Lower leg skin (tissue), 4 donors: Measurements from ENCODE around the gene GRID2. TPM values are rescaled to one million over a fixed set of nuclear protein-coding genes. Genes with fewer than 3 reads are reported as not detected.

Experiments
- DNase-seq, 2 donors: peaks; one replicate each; pipeline ENCODE4 v3.0.0-alpha.2; 2019; ENCODE audit warnings: low spot score in 2 of 2
- H3K4me3 ChIP-seq: fragments of 200-600 bp; sonication (generic); 2 replicates; pipeline ENCODE4 v1.5.1; 2017; ENCODE audit warnings: mild to moderate bottlenecking, low read depth; ENCODE audit not compliant: poor library complexity, severe bottlenecking
- CTCF ChIP-seq, 3 donors: fragments of 450-650 bp; IDR thresholded peaks; one replicate each; pipeline ENCODE4 v1.5.1; 2016; ENCODE audit warnings: antibody characterized with exemption in 3 of 3, mild to moderate bottlenecking in 3 of 3, moderate library complexity in 2 of 3
- POLR2A ChIP-seq, 2 donors: fragments of 450-650 bp; IDR thresholded peaks; one replicate each; pipeline ENCODE4 v1.6.1; 2016 to 2017; ENCODE audit warnings: antibody characterized with exemption in 2 of 2, mild to moderate bottlenecking in 1 of 2, moderate library complexity in 1 of 2
- WGBS, 2 donors: methylation state at CpG; one replicate each; pipeline ENCODE4 v1.1.5; 2018; 5-methylcytosine and 5-hydroxymethylcytosine counted together
- intact Hi-C: fragments of 100-400 bp; cut with DNase I; formaldehyde crosslinking; loops from one replicate; pipeline ENCODE4 v1.15.0; 2023; ENCODE audit warnings: low total_unique reads
- total RNA-seq, 4 donors: library from RNA; depleted of rRNA; stranded (reverse); fragments of >200 nt; gene quantifications; one replicate each; pipeline ENCODE4 v1.1.0, GENCODE V29; 2016

The GRID2 gene
- total RNA-seq, 4 donors from 2014 or later = not detected

DNA sequence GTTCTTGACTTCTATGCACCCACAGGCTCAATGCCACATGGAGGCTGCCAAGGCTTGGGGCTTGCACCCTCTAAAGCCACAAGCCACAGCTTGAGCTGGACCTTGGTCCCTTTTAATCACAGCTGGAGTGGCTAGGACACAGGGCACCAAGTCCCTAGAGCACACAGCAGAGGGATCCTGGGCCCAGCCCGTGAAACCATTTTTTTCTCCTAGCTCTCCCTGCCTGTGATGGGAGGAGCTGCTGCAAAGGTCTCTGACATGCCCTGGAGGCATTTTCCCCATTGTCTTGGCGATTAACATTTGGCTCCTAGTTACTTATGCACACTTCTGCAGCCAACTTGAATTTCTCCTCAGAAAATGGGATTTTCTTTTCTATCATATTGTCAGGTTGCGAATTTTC, 410.9 kb downstream of the GRID2 start:
- intact Hi-C loops = no loop called here
- 70 to 80% methylated on average over 3 of the region's 3 CpGs for WGBS, 2 donors
- no peak for DNase-seq
- TF ChIP-seq POLR2A (IDR thresholded peaks at IDR 0.05) (no peak), CTCF (IDR thresholded peaks at IDR 0.05) (no peak)
- H3K4me3 ChIP-seq = no peak overlapping the region

GRCh38 chr4:92733231-92733630, 429.5 kb downstream of the GRID2 start:
- 65 to 81% methylated on average over 1 of the region's 1 CpG for WGBS, 2 donors
- H3K4me3 ChIP-seq = no peak overlapping the region
- no peak for TF ChIP-seq CTCF (IDR thresholded peaks at IDR 0.05)
- no peak for TF ChIP-seq POLR2A (IDR thresholded peaks at IDR 0.05)
- no peak for DNase-seq
- intact Hi-C loops = no loop called here

DNA sequence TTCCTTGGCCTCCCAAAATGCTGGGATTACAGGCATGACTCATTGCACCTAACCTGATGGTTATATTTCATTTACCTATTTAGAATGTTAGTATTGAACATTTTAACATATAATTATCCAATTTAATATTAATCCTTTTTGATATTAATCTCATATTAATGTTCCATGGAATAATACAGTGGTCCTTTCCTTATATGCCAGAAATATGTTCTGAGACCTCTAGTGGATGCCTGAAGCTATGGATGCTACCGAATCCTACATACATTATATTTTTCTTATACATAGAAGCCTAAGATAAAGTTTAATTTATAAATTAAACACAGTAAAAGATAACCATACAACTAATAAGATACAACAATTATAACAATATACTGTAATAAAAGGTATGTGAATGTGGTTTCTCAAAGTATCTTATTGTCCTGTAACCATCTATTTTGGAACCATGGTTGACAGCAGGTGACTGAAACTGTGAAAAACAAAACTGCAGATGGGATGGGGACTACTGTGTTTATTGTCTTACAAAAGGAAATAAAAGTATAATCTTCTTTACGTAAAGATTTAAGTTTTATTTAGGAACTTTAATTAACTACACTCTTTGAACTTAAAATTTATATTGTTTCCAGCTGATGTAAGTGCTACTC, 431.4 kb downstream of the GRID2 start:
- no peak for DNase-seq
- WGBS, 2 donors = 82 to 83% methylated on average over 2 of the region's 2 CpGs
- TF ChIP-seq CTCF (IDR thresholded peaks at IDR 0.05) (no peak), POLR2A (IDR thresholded peaks at IDR 0.05) (no peak)
- no peak overlapping the region for H3K4me3 ChIP-seq
- intact Hi-C loops = no loop called here

GRCh38 chr4:92760433-92760832, 456.7 kb downstream of the GRID2 start:
- no peak for DNase-seq
- H3K4me3 ChIP-seq = no peak overlapping the region
- intact Hi-C loops = no loop called here
- no peak for TF ChIP-seq POLR2A (IDR thresholded peaks at IDR 0.05)
- no peak for TF ChIP-seq CTCF (IDR thresholded peaks at IDR 0.05)

- DNase-seq = no peak
- intact Hi-C loops = no loop called here
- WGBS, 2 donors = 81 to 83% methylated on average over 3 of the region's 3 CpGs
- TF ChIP-seq CTCF (IDR thresholded peaks at IDR 0.05) (no peak), POLR2A (IDR thresholded peaks at IDR 0.05) (no peak)
- H3K4me3 ChIP-seq = no peak overlapping the region
These were observed 472.3 kb downstream of the GRID2 start for GRCh38 chr4:92776080-92776479.

DNA sequence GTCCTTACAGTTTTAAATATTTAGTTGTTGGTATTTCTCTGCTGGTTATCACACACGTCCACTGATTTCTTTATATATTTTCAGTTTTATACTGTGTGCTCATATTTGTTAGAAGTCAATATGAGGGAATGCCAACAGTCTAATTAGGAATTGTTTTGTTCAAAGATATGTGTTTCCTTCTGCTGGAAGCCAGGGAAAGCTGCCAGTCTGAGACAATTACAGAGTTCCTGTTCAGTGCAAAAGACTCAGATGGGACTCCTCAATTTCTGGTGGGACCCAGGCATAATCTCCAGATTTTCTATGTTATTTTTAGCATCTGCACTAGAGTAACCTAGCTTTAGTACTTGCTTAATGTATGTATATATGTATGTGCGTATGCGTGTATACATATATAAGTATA, 486.0 kb downstream of the GRID2 start:
- WGBS, 2 donors = 73 to 80% methylated on average over 3 of the region's 3 CpGs
- intact Hi-C loops = no loop called here
- no peak overlapping the region for H3K4me3 ChIP-seq
- no peak for DNase-seq
- no peak for TF ChIP-seq CTCF (IDR thresholded peaks at IDR 0.05)
- TF ChIP-seq POLR2A (IDR thresholded peaks at IDR 0.05) = no peak
